IMR-90 (cell line): ENCODE data around the gene MARF1. TPM values are rescaled to one million over a fixed set of nuclear protein-coding genes. Genes with fewer than 3 reads are reported as not detected.

Experiments used
- ATAC-seq: fragments of 200-7000 bp; cut with Tn5 transposase; 2 replicates; pipeline ENCODE4 v1.9.1; 2020; ENCODE audit warnings: low read depth, mild to moderate bottlenecking, moderate library complexity
- BruUV-seq: library from RNA; stranded (reverse); fragments of 400-500 nt; replicated peaks from 2 replicates; lab custom pipeline; 2021; lab: Mats Ljungman, UMichigan
- CTCF ChIA-PET: fragments of 300-600 bp; formaldehyde crosslinking; extraction: SDS; loops from one replicate; lab custom pipeline; 2021; ENCODE audit warnings: antibody characterized with exemption; lab: Yijun Ruan, JAX
- POLR2A ChIA-PET: fragments of 300-600 bp; sonication (Branson Sonifier 250); formaldehyde crosslinking; loops from one replicate; lab custom pipeline; 2022; ENCODE audit warnings: antibody characterized with exemption; ENCODE audit not compliant: unreplicated experiment; lab: Charles Lee
- DNase-seq: peaks from one replicate; pipeline ENCODE4 v3.0.0; 2013
- H2AFZ ChIP-seq: replicated peaks from 2 replicates; pipeline ENCODE3; 2013; ENCODE audit warnings: low read length, mild to moderate bottlenecking; ENCODE audit not compliant: poor library complexity
- H2AK5ac ChIP-seq: 2 replicates; pipeline ENCODE4 v1.6.1; 2013; ENCODE audit warnings: low read depth, low read length, inconsistent platforms
- H2AK9ac ChIP-seq: replicated peaks from 2 replicates; pipeline ENCODE3; 2013; ENCODE audit warnings: mild to moderate bottlenecking, low read depth, low read length, moderate library complexity; ENCODE audit not compliant: poor library complexity
- H2BK120ac ChIP-seq: 2 replicates; pipeline ENCODE4 v1.6.1; 2013; ENCODE audit warnings: low read depth, low read length, inconsistent platforms
- H2BK15ac ChIP-seq: 3 replicates; pipeline ENCODE4 v1.6.1; 2013; ENCODE audit warnings: low read depth, low read length, inconsistent platforms
- H2BK20ac ChIP-seq: 2 replicates; pipeline ENCODE4 v1.6.1; 2013; ENCODE audit warnings: low read depth, mild to moderate bottlenecking, inconsistent platforms, low read length, moderate library complexity
- H2BK5ac ChIP-seq: 2 replicates; pipeline ENCODE4 v1.6.1; 2013; ENCODE audit warnings: mild to moderate bottlenecking, low read depth, low read length, inconsistent platforms; ENCODE audit not compliant: poor library complexity, severe bottlenecking
- H3K14ac ChIP-seq: replicated peaks from 2 replicates; pipeline ENCODE4 v1.6.1; 2013; ENCODE audit warnings: low read depth, low read length, inconsistent platforms
- H3K18ac ChIP-seq: 2 replicates; pipeline ENCODE4 v1.6.1; 2013; ENCODE audit warnings: low read depth, low read length, control low read depth
- H3K23ac ChIP-seq: 2 replicates; pipeline ENCODE4 v1.6.1; 2013; ENCODE audit warnings: low read depth, low read length, inconsistent platforms
- H3K27ac ChIP-seq: 2 replicates; pipeline ENCODE4 v1.5.1; 2013; ENCODE audit warnings: mild to moderate bottlenecking, control low read depth, low read length; ENCODE audit not compliant: insufficient read depth
- H3K27me3 ChIP-seq: 2 replicates; pipeline ENCODE4 v1.6.1; 2013; ENCODE audit warnings: low read length; ENCODE audit not compliant: control insufficient read depth, insufficient read depth
- H3K36me3 ChIP-seq: 2 replicates; pipeline ENCODE4 v1.6.1; 2013; ENCODE audit warnings: low read length, mixed read lengths; ENCODE audit not compliant: control insufficient read depth, insufficient read depth
- H3K4ac ChIP-seq: 2 replicates; pipeline ENCODE4 v1.6.1; 2013; ENCODE audit warnings: low read depth, low read length, inconsistent platforms
- H3K4me1 ChIP-seq: 2 replicates; pipeline ENCODE4 v1.6.1; 2013; ENCODE audit warnings: low read length, mixed read lengths; ENCODE audit not compliant: control insufficient read depth, insufficient read depth
- H3K4me2 ChIP-seq: 2 replicates; pipeline ENCODE4 v1.6.1; 2013; ENCODE audit warnings: low read depth, mild to moderate bottlenecking, control low read depth, low read length, moderate library complexity
- H3K4me3 ChIP-seq: 2 replicates; pipeline ENCODE4 v1.5.1; 2013; ENCODE audit warnings: low read depth, mild to moderate bottlenecking, control low read depth, low read length, moderate library complexity; ENCODE audit not compliant: insufficient read depth
- H3K56ac ChIP-seq: 2 replicates; pipeline ENCODE4 v1.6.1; 2013; ENCODE audit warnings: low read length, inconsistent platforms; ENCODE audit not compliant: insufficient read depth; ENCODE audit errors: extremely low read depth
- H3K79me1 ChIP-seq, 2 experiments: 2 replicates each; pipeline ENCODE4 v1.6.1; 2013; ENCODE audit warnings: low read length in 2 of 2, inconsistent platforms in 1 of 2, low read depth in 1 of 2
- H3K9ac ChIP-seq: 2 replicates; pipeline ENCODE4 v1.6.1; 2013; ENCODE audit warnings: low read depth, low read length, control low read depth
- H3K9me1 ChIP-seq: 2 replicates; pipeline ENCODE4 v1.6.1; 2013; ENCODE audit warnings: low read length, inconsistent platforms; ENCODE audit not compliant: insufficient read depth
- H3K9me3 ChIP-seq: 2 replicates; pipeline ENCODE4 v1.6.1; 2013; ENCODE audit warnings: low read length; ENCODE audit not compliant: control insufficient read depth, insufficient read depth
- H4K20me1 ChIP-seq: 2 replicates; pipeline ENCODE4 v1.6.1; 2013; ENCODE audit warnings: low read length, inconsistent platforms; ENCODE audit not compliant: insufficient read depth
- H4K5ac ChIP-seq: 2 replicates; pipeline ENCODE4 v1.6.1; 2013; ENCODE audit warnings: mild to moderate bottlenecking, low read depth, low read length, control low read depth
- H4K8ac ChIP-seq, 2 experiments: 2 replicates each; pipeline ENCODE4 v1.6.1; 2013; ENCODE audit warnings: low read depth in 2 of 2, low read length in 2 of 2, control low read depth in 1 of 2, inconsistent platforms in 1 of 2
- H4K91ac ChIP-seq: 2 replicates; pipeline ENCODE4 v1.6.1; 2013; ENCODE audit warnings: low read depth, low read length, inconsistent platforms; ENCODE audit not compliant: insufficient read depth
- MAZ ChIP-seq: IDR thresholded peaks from 2 replicates; pipeline ENCODE4 v1.6.1; 2012; ENCODE audit warnings: low read depth, mild to moderate bottlenecking, low read length, improper control_type of control experiment, moderate library complexity, borderline replicate concordance
- MXI1 ChIP-seq: IDR thresholded peaks from 2 replicates; pipeline ENCODE4 v1.6.1; 2012; ENCODE audit warnings: low read depth, mild to moderate bottlenecking, low read length, moderate library complexity, borderline replicate concordance
- SMC3 ChIP-seq: fragments of 150-350 bp; IDR thresholded peaks from 2 replicates; pipeline ENCODE4 v1.6.1; 2016; ENCODE audit warnings: low read depth, mild to moderate bottlenecking, antibody characterized with exemption, low read length, moderate library complexity
- WGBS, 2 experiments: methylation state at CpG; one replicate each; pipeline versions ENCODE4 v1.1.5 to v1.1.7; 2013; ENCODE audit warnings: missing lambda C conversion rate in 2 of 2; ENCODE audit not compliant: insufficient read length in 1 of 2; ENCODE audit errors: extremely low coverage in 2 of 2; 5-methylcytosine and 5-hydroxymethylcytosine counted together
- dilution Hi-C: fragments of 300-500 bp; cut with HindIII; formaldehyde crosslinking; loops from one replicate; pipeline ENCODE4 v1.14.3; 2018; ENCODE audit warnings: low sequenced_read_pairs; ENCODE audit not compliant: unreplicated experiment
- in situ Hi-C: fragments of 300-500 bp; cut with MboI; formaldehyde crosslinking; loops from 3 replicates; pipeline ENCODE4 v1.14.3; 2019; ENCODE audit warnings: low sequenced_read_pairs, inconsistent platforms, mixed read lengths
- intact Hi-C: fragments of 100-400 bp; cut with micrococcal nuclease; formaldehyde crosslinking; loops from 2 replicates; pipeline ENCODE4 v1.10.0; 2022
- polyA plus RNA-seq, 3 experiments: library from polyadenylated mRNA; depleted of rRNA; stranded (reverse); fragments of >200 nt; gene quantifications; 2 replicates each; pipeline ENCODE4 v1.2.3, GENCODE V29; 2012; ENCODE audit warnings: low replicate concordance in 1 of 3
- total RNA-seq: library from RNA; depleted of rRNA; stranded (reverse); fragments of >200 nt; gene quantifications from 2 replicates; pipeline ENCODE4 v1.2.3, GENCODE V29; 2012
- TF ChIP-seq, protein P1 (sequence below): fragments of 150-350 bp; IDR thresholded peaks from 2 replicates; pipeline ENCODE4 v1.6.1; 2016; ENCODE audit warnings: low read depth, mild to moderate bottlenecking, low read length, moderate library complexity, borderline replicate concordance

Gene MARF1
- total and polyA plus RNA-seq, 2 of the 4 experiments (the other 2 are of a cell fraction), result 9.0 to 12.9 TPM

- Histone ChIP-seq H2AFZ (no peak overlapping the region), H3K56ac (no peak overlapping the region), H2BK20ac (no peak overlapping the region), H3K4ac (no peak overlapping the region), H3K14ac (no peak overlapping the region), H2BK5ac (no peak overlapping the region), H3K4me3 (no peak overlapping the region), H4K20me1 (no peaks in the 10 kb centered on the region), H3K27ac (no peak overlapping the region), H2BK120ac (no peak overlapping the region), H4K5ac (no peak overlapping the region), H4K91ac (no peak overlapping the region), H2AK9ac (no peak overlapping the region), H3K9me3 (no peaks in the 10 kb centered on the region), H4K8ac (no peak overlapping the region), H3K4me2 (no peak overlapping the region), H2AK5ac (no peak overlapping the region), H3K9ac (no peak overlapping the region), H3K79me1 (peaks cover 2 to 5% of the 10 kb centered on the region in 2 experiments; a peak in 3 of 4 replicates), H3K23ac (no peak overlapping the region), H2BK15ac (no peak overlapping the region), H3K9me1 (no peaks in the 10 kb centered on the region), H3K4me1 (no peaks in the 10 kb centered on the region), H3K18ac (no peak overlapping the region), H3K27me3 (no peaks in the 10 kb centered on the region), H3K36me3 (peaks cover 10% of the 10 kb centered on the region; the same call in 1 of the 2 replicates)
- ATAC-seq (no peak), DNase-seq (no peak)
- ChIA-PET CTCF (no interaction called here), POLR2A (no interaction called here)
- no TSS peak for BruUV-seq
- intact Hi-C loops (no loop called here), dilution Hi-C loops (no loop called here), in situ Hi-C loops (loop anchor here (10.0 kb wide), 1 partner anchor 132 kb away; no protein-coding TSS in a partner anchor)
- TF ChIP-seq, protein P1, sequence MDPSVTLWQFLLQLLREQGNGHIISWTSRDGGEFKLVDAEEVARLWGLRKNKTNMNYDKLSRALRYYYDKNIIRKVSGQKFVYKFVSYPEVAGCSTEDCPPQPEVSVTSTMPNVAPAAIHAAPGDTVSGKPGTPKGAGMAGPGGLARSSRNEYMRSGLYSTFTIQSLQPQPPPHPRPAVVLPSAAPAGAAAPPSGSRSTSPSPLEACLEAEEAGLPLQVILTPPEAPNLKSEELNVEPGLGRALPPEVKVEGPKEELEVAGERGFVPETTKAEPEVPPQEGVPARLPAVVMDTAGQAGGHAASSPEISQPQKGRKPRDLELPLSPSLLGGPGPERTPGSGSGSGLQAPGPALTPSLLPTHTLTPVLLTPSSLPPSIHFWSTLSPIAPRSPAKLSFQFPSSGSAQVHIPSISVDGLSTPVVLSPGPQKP, result no peak
- TF ChIP-seq SMC3 (no peak), MXI1 (no peak), MAZ (no peak)
- WGBS, 2 experiments, result 78% methylated on average over 2 of the region's 6 CpGs; no CpG with 5 or more reads in 1 of the 2 experiments
Measured at GRCh38 chr16:15557258-15557657, 85.7 kb downstream of the MARF1 start.
